ENCODE measurements around the gene FAM163A.

FAM163A gene

DNA sequence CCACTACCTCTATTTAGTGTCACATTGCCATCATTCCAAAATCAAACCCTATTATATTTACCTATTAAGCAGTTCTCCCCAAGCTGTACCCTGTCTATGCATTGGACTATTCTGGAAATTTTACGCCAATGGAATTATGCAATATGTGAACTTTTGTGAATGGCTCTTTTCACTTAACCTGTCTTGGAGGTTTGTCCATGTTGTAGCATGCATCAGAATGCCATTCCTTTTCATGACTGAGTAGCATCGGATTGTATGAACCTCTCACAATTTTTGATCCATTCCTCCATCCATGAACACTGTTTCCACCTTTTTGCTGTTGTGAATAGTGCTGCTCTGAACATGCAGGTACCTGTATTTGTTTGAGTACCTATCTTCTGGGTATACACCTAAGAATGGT is 33.7 kb downstream of the FAM163A start:
- no peak overlapping the region for H3K27ac ChIP-seq
- TF ChIP-seq ZFX (IDR thresholded peaks at IDR 0.05; ENCODE audit: borderline replicate concordance), result no peak
- TF ChIP-seq, protein P1, sequence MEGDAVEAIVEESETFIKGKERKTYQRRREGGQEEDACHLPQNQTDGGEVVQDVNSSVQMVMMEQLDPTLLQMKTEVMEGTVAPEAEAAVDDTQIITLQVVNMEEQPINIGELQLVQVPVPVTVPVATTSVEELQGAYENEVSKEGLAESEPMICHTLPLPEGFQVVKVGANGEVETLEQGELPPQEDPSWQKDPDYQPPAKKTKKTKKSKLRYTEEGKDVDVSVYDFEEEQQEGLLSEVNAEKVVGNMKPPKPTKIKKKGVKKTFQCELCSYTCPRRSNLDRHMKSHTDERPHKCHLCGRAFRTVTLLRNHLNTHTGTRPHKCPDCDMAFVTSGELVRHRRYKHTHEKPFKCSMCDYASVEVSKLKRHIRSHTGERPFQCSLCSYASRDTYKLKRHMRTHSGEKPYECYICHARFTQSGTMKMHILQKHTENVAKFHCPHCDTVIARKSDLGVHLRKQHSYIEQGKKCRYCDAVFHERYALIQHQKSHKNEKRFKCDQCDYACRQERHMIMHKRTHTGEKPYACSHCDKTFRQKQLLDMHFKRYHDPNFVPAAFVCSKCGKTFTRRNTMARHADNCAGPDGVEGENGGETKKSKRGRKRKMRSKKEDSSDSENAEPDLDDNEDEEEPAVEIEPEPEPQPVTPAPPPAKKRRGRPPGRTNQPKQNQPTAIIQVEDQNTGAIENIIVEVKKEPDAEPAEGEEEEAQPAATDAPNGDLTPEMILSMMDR (IDR thresholded peaks at IDR 0.05), result no peak

DNA sequence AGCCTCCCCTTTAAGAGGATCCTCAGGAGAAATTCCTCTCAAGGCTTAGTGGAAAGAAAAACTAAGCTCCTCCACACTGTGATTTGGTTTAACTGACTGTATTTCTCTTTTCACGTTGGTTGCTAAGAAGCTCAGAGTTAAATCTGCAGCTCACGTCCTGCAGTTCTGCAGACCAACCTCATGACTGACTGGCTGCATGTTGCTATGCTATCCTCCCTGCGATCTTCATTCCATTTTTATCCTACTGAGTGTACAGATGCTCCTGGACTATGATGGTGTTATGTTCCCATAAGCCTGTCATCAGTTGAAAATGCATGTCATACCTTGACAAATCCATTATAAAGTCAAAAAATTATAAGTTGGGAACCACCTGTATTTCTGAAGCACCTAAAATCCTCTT is 34.6 kb downstream of the FAM163A start:
- H3K27ac ChIP-seq, result no peak overlapping the region
- no peak for TF ChIP-seq ZFX (IDR thresholded peaks at IDR 0.05; ENCODE audit: borderline replicate concordance)
- TF ChIP-seq, protein P1 (IDR thresholded peaks at IDR 0.05), result no peak

DNA sequence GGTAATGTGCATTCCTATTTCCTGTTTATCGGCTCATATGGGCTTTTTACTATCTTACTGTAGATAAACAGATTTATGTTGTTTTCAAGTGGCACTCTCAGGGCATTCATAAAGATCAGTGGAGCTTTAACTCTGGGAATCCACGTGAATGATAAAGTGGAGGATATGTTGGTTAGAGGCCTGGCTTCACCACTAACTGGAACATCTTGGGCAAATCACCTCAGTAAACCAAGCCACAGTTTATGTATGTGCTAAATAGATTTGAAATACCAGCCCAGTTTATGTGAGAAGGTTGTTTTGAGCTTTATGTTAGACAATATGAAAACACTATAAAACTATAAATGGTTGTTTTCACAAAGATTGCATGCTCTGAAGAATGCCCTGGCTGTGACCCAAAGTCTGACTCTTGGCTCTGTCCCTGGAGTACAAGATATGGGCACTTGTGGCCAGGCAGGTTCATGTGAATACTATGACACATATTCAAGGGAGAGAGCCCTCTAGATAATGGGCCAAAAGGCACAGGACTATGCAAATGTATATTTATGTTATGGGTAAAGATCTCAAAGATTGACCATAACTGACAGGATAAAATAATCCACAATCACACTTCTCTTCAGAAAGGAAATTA is 36.7 kb downstream of the FAM163A start:
- TF ChIP-seq, protein P1 (IDR thresholded peaks at IDR 0.05), result no peak
- TF ChIP-seq ZFX (IDR thresholded peaks at IDR 0.05; ENCODE audit: borderline replicate concordance), result no peak
- H3K27ac ChIP-seq, result no peak overlapping the region

DNA sequence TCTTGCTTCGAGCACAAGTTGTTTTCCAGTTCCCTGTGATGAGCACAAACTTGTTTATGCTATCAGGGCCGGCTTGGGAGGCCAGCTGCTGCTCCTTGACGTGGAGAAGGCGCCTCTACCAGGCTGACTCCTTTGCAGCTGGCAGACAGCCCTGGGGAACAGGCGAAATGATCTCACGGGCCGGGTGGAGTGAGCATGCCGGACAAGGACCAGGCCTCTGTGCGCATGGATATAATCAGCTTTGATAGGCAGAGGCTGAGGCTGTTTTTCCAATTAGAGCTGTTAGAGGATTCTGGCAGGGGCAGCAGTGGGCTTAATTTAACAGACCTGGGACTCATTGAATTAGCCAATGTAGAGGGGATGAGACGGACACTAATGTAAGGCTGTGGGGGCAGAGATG is 38.9 kb downstream of the FAM163A start:
- H3K27ac ChIP-seq, result no peak overlapping the region
- no peak for TF ChIP-seq ZFX (IDR thresholded peaks at IDR 0.05; ENCODE audit: borderline replicate concordance)
- TF ChIP-seq, protein P1 (IDR thresholded peaks at IDR 0.05), result no peak

DNA sequence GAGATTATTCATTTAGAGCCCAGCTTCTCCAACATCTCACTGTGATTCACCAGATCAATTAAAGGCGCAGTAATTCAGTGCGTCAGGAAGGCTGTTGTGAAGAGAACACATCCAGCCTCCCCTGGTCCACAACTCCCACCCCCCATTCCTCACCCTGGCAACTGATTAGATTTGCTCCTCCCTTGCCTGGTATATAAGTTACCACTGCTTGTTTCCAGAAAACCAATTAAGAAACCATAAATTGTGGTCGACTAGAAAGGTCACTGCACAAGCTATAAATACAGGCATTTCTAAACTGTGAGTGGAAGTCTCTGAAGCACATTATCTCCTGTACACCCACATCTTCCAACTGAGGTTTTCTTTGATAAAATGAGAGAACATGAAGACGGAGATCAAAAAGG is 41.9 kb downstream of the FAM163A start:
- H3K27ac ChIP-seq, result no peak overlapping the region
- TF ChIP-seq, protein P1 (IDR thresholded peaks at IDR 0.05), result no peak
- no peak for TF ChIP-seq ZFX (IDR thresholded peaks at IDR 0.05; ENCODE audit: borderline replicate concordance)

DNA sequence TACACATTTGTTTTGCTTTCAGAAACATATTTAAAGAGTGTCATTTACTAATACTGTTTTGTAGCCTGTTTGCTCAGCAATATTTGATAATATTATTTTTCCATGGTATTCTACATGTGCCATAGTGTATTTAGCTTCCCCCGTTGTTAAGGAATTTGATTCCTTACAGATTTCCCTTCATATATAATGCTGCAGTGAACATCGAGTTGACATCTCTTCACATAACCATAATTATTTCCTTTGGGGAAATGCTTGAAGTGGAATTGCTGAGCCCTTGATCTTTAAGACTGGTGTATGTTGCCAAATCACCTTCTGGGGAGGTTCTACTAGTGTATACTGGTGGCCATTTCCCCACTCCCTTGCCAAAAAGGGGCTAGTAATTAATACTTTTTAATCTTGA is 42.6 kb downstream of the FAM163A start:
- H3K27ac ChIP-seq, result no peak overlapping the region
- TF ChIP-seq, protein P1 (IDR thresholded peaks at IDR 0.05), result no peak
- no peak for TF ChIP-seq ZFX (IDR thresholded peaks at IDR 0.05; ENCODE audit: borderline replicate concordance)

DNA sequence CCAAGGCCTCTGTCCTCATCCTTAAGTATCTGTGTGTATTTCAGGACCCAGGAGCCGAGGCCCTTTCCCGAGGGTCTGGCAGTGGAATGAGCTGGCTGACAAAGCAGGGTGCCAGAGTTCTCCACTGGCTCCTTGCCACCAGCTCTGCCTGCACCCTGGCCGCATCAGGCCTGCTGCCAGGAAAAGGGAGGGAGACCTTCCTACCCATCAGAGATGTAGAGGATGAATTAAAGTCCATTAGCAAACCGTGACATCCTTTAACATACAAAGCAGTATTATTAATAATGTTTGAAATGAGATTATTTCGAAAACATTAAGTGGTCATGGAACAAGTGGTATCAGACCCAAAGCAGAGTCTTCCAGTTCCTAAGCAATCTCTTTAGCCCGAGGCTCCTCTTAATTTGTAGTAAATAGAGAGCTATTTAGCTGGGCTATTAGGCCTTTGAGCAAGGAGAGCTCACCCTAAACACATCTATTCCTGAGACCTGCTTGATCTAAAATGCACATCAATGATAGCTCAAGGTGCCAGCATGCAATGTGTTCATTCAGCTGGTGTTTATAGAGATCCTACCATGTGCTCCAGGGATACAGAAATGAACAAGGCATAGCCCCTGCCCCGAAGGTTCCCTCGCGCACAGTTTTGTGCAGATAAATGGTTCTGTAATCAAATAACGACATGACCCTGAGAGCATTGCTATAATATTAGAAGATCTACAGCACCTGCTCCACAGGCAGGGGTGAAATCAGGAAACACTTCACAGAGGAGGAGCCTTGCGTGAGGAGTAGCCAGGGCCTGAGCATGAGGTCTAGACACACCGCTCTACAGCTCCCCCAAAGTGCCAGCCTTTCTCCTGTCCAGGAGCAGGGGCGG is 44.0 kb downstream of the FAM163A start:
- TF ChIP-seq, protein P1 (IDR thresholded peaks at IDR 0.05), result no peak
- no peak for TF ChIP-seq ZFX (IDR thresholded peaks at IDR 0.05; ENCODE audit: borderline replicate concordance)
- H3K27ac ChIP-seq, result no peak overlapping the region
